AG04449 (cell line): Measurements from ENCODE around the gene ALDH16A1.

ENCODE experiments used
- CTCF ChIA-PET: fragments of 350-600 bp; formaldehyde crosslinking; extraction: SDS; loops from one replicate; lab custom pipeline; 2021; ENCODE audit warnings: antibody characterized with exemption; lab: Yijun Ruan, JAX
- POLR2A ChIA-PET: fragments of 400-600, 350-600 bp; formaldehyde crosslinking; extraction: SDS; loops from one replicate; lab custom pipeline; 2020; ENCODE audit warnings: antibody characterized with exemption, inconsistent platforms; lab: Yijun Ruan, JAX
- DNase-seq: peaks from one replicate; pipeline ENCODE4 v3.0.0-alpha.2; 2010; ENCODE audit warnings: low read depth, low spot score
- H3K4me3 ChIP-seq: 2 replicates; pipeline ENCODE4 v1.5.1; 2011; ENCODE audit warnings: low read depth, mild to moderate bottlenecking, control low read depth, low read length
- TF ChIP-seq, protein P1 (sequence below): IDR thresholded peaks from one replicate; pipeline ENCODE4 v1.5.1; 2011; ENCODE audit warnings: mild to moderate bottlenecking, moderate library complexity, low read length, control low read depth, inconsistent platforms; ENCODE audit not compliant: insufficient read depth; ENCODE audit errors: missing control alignments

ALDH16A1 gene

DNA sequence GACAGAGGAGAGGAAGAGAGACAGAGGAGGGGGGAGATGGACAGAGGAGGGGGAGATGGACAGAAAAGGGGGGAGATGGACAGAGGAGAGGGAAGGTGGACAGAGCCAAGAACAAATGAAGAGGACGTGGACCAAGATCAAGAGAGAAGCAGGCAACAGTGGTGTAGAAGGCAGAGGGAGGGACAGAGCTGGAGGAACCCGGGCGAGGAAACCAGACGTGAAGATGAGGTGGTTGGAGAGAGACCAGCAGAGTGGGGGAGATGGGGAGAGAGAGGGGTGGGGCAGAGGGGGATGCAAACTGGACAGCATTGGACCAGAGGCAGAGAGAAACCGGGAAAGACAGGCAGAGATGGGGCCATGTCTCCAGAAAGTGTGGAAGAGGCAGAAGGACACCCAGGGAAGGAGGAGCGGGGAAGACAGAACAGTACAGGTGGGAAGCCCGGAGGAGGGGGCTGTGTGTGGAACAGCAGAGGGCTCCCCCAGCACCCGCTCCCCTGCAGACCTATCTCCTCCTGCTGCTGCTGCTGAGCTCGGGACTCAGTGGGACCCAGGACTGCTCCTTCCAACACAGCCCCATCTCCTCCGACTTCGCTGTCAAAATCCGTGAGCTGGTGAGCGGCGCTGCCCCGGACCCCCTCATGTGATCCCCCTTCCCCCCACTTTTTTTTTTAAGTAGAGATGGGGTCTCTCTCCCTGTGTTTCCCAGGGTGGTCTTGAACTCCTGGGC is 22.3 kb downstream of the ALDH16A1 start:
- ChIA-PET CTCF (interaction anchor here (1.0 to 1.8 kb wide), 7 partner anchors 9 to 249 kb away, joined by 4 to 8 read pairs (median 6); partner anchors contain the start of gene RCN3), POLR2A (no interaction called here)
- H3K4me3 ChIP-seq, result peak overlapping the region; percentile 75
- DNase-seq, result no peak
- TF ChIP-seq, protein P1, sequence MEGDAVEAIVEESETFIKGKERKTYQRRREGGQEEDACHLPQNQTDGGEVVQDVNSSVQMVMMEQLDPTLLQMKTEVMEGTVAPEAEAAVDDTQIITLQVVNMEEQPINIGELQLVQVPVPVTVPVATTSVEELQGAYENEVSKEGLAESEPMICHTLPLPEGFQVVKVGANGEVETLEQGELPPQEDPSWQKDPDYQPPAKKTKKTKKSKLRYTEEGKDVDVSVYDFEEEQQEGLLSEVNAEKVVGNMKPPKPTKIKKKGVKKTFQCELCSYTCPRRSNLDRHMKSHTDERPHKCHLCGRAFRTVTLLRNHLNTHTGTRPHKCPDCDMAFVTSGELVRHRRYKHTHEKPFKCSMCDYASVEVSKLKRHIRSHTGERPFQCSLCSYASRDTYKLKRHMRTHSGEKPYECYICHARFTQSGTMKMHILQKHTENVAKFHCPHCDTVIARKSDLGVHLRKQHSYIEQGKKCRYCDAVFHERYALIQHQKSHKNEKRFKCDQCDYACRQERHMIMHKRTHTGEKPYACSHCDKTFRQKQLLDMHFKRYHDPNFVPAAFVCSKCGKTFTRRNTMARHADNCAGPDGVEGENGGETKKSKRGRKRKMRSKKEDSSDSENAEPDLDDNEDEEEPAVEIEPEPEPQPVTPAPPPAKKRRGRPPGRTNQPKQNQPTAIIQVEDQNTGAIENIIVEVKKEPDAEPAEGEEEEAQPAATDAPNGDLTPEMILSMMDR, result no peak

DNA sequence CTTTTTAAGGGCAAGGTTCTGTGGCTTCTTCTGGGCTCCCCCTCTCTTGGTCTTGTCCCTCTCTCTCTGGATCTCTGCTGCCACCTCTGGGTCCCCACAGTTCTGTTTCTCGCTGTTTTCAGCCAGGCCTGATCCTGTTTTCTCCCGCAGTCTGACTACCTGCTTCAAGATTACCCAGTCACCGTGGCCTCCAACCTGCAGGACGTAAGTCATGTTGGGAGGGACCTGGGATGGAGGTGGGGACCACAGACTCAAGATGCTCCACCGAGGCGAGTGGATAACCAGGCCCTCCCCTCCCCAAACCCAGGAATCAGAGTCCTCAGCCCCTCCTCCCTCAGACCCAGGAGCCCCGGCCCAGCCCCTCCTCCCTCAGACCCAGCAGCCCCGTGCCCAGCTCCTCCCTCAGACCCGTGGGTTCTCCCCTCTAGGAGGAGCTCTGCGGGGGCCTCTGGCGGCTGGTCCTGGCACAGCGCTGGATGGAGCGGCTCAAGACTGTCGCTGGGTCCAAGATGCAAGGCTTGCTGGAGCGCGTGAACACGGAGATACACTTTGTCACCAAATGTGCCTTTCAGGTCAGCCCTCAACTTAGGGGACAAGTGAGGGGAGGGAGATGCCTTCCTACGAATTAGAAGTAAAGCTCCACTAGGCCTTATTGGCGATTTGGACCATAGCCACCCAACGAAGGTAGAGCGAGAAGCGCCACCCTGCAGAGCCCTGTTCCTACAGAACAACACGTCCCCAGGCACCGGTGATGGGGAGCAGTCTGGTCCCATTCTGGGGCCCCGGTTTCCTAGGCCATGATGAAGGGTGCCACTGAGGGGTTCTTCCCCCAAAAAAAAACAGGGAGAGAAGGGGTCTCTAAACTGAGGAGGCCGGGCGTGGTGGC is 23.2 kb downstream of the ALDH16A1 start:
- ChIA-PET POLR2A (no interaction called here), CTCF (interaction anchor here (0.9 to 1.8 kb wide), 9 partner anchors 8 to 250 kb away, joined by 3 to 8 read pairs (median 5); partner anchors contain the start of gene RCN3)
- no peak for DNase-seq
- no peak overlapping the region for H3K4me3 ChIP-seq
- TF ChIP-seq, protein P1, result peak; percentile 73

DNA sequence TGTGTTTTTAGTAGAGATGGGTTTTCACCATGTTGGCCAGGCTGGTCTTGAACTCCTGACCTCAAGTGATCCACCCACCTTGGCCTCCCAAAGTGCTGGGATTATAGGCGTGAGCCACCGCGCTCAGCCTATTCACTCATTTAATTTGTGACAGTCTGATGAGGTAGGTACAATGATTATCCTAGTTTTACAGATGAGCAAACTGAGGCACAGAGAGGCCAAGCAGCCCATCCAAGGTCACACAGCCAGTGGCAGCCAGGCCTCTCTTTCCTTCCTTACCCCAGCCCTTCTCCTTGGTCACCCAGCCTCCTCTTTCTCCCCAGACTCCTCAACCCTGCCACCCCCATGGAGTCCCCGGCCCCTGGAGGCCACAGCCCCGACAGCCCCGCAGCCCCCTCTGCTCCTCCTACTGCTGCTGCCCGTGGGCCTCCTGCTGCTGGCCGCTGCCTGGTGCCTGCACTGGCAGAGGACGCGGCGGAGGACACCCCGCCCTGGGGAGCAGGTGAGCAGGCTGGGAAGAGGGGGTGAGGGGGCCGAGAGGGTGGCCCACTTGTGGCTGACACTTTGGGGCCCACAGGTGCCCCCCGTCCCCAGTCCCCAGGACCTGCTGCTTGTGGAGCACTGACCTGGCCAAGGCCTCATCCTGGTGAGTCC is 27.1 kb downstream of the ALDH16A1 start:
- DNase-seq, result no peak
- CTCF ChIA-PET, result no interaction called here
- TF ChIP-seq, protein P1, result no peak
- POLR2A ChIA-PET, result no interaction called here
- H3K4me3 ChIP-seq, result no peak overlapping the region

DNA sequence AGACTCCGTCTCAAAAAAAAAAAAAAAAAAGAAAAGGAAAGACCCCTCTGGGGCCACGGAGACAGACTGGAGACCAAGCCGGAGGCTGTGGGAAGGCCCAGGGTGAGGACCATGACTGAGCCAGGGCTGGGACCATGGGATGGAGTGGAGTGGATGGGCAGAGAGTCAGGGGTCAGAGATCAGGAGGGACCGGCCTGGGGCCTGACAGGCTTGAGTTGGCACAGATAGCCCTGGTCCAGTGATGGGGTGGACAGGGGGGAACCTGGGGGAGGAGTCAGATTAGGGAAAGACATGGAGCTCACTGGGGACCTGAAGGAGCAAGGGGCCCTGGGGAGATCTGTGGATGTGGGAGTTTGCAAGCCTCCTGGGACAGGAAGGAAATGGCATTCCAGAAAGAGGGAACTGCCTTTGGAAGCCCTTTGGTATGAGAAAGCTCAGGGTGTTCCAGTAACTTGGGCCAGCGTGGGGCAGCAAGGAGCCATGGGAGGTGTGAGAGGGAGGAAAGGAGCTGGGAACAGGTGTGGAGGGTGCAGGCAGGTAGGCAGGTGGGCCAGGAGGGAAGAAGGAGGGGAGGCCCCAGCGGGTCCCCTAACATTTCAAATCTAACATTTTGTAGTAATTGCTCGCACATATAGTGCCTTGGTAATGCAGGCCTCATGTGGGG is 28.1 kb downstream of the ALDH16A1 start:
- CTCF ChIA-PET, result interaction anchor here (0.9 to 4.7 kb wide), 4 partner anchors 9 to 36 kb away, joined by 3 to 33 read pairs (median 3); partner anchors contain the start of gene FLT3LG
- DNase-seq, result no peak
- POLR2A ChIA-PET, result no interaction called here
- H3K4me3 ChIP-seq, result no peak overlapping the region
- TF ChIP-seq, protein P1, result no peak

DNA sequence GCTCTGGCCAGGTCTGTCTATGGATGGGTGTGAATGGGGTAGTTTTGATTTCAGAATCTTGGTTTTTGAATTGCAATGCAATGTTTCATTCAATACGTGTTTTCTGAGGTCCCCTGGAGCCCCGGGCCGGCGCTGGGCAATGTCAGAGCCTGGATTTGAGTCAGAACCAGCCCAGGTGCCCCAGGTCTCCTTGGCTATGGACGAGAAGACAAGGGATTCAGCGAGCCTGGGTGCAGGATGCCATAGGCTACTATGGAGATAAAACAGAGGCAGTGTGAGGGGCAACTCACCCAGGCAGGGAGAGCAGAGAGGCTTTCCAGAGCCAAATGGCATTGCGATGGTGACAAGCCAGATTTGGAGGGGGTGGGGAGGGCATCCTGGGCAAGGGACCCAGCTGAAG is 33.2 kb downstream of the ALDH16A1 start:
- no peak overlapping the region for H3K4me3 ChIP-seq
- ChIA-PET POLR2A (interaction anchor here (0.6 kb wide), 1 partner anchor 26 kb away, joined by 3 read pairs; no protein-coding TSS in a partner anchor), CTCF (interaction anchor here (1.0 kb wide), 2 partner anchors 9 to 13 kb away, joined by 3 to 7 read pairs; partner anchors contain the start of gene FLT3LG)
- no peak for DNase-seq
- TF ChIP-seq, protein P1, result no peak
